Right atrium auricular region (tissue), 2 donors: ENCODE data around the gene TTYH1. TPM values are rescaled to one million over a fixed set of nuclear protein-coding genes. Genes with fewer than 3 reads are reported as not detected.

Experiments
- DNase-seq: peaks from one replicate; pipeline ENCODE4 v3.0.0-alpha.2; 2019; ENCODE audit warnings: low spot score
- H3K27ac ChIP-seq, 2 donors: fragments of 200-600 bp; sonication (generic); 1 replicate in 1 of 2; 2 replicates in 1 of 2; pipeline ENCODE4 v1.5.1; 2016 to 2019
- H3K27me3 ChIP-seq, 2 donors: fragments of 200-600 bp; sonication (generic); one replicate each; pipeline versions ENCODE4 v1.5.1 to v1.6.0; 2017 to 2019
- H3K36me3 ChIP-seq: fragments of 200-600 bp; sonication (generic); one replicate; pipeline ENCODE4 v1.5.1; 2016
- H3K4me1 ChIP-seq, 2 donors: fragments of 200-600 bp; sonication (generic); one replicate each; pipeline versions ENCODE4 v1.5.1 to v1.6.0; 2017 to 2019
- H3K4me3 ChIP-seq, 2 donors: fragments of 200-600 bp; sonication (generic); 1 replicate in 1 of 2; 2 replicates in 1 of 2; pipeline ENCODE4 v1.5.1; 2017 to 2019; ENCODE audit warnings: mild to moderate bottlenecking in 1 of 2, moderate library complexity in 1 of 2
- H3K9me3 ChIP-seq, 2 donors: fragments of 200-600 bp; sonication (generic); one replicate each; pipeline ENCODE4 v1.5.1; 2019
- CTCF ChIP-seq, 2 donors: fragments of 200-600 bp; sonication (generic); IDR thresholded peaks; one replicate each; pipeline ENCODE4 v1.5.1; 2019; ENCODE audit warnings: antibody characterized with exemption in 2 of 2
- total RNA-seq, 2 donors: library from RNA; depleted of rRNA; stranded (reverse); fragments of >200 nt; gene quantifications; one replicate each; pipeline ENCODE4 v1.1.0, GENCODE V29; 2016

The TTYH1 gene
- total RNA-seq, 2 donors from 2014 or later, result 1.7 to 2.7 TPM

- DNase-seq, result no peak
- no peak overlapping the region for H3K4me3 ChIP-seq
- peaks cover 0 to 23% of the 10 kb centered on the region in 2 donors for H3K4me1 ChIP-seq
- H3K27me3 ChIP-seq, result no peaks in the 10 kb centered on the region
- H3K27ac ChIP-seq, result no peak overlapping the region
- no peaks in the 10 kb centered on the region for H3K36me3 ChIP-seq
- TF ChIP-seq CTCF (IDR thresholded peaks at IDR 0.05), result no peak
- H3K9me3 ChIP-seq, result no peaks in the 10 kb centered on the region
These were observed 60.4 kb downstream of the TTYH1 start for GRCh38 chr19:54475706-54476105.

GRCh38 chr19:54477650-54478049 is 62.4 kb downstream of the TTYH1 start:
- no peak for DNase-seq
- Histone ChIP-seq H3K36me3 (no peaks in the 10 kb centered on the region), H3K4me1 (peaks cover 0 to 13% of the 10 kb centered on the region in 2 donors), H3K27me3 (no peaks in the 10 kb centered on the region), H3K4me3 (no peak overlapping the region), H3K27ac (no peak overlapping the region), H3K9me3 (no peaks in the 10 kb centered on the region)
- TF ChIP-seq CTCF (IDR thresholded peaks at IDR 0.05), result no peak

GRCh38 chr19:54478677-54479266 is 63.5 kb downstream of the TTYH1 start:
- Histone ChIP-seq H3K4me1 (peaks cover 0 to 2% of the 10 kb centered on the region in 2 donors), H3K9me3 (no peaks in the 10 kb centered on the region), H3K4me3 (no peak overlapping the region), H3K36me3 (no peaks in the 10 kb centered on the region), H3K27ac (no peak overlapping the region), H3K27me3 (no peaks in the 10 kb centered on the region)
- no peak for DNase-seq
- TF ChIP-seq CTCF (IDR thresholded peaks at IDR 0.05), result peak in 1 of 2 donors; percentile 64

GRCh38 chr19:54480051-54480450 is 64.8 kb downstream of the TTYH1 start:
- no peak for TF ChIP-seq CTCF (IDR thresholded peaks at IDR 0.05)
- Histone ChIP-seq H3K4me3 (no peak overlapping the region), H3K9me3 (no peaks in the 10 kb centered on the region), H3K27me3 (no peaks in the 10 kb centered on the region), H3K4me1 (no peaks in the 10 kb centered on the region), H3K27ac (no peak overlapping the region), H3K36me3 (no peaks in the 10 kb centered on the region)
- DNase-seq, result no peak

- H3K27me3 ChIP-seq, result no peaks in the 10 kb centered on the region
These were observed 66.2 kb downstream of the TTYH1 start for GRCh38 chr19:54481326-54481930.

More at GRCh38 chr19:54481326-54481930, 66.2 kb downstream of the TTYH1 start:
- DNase-seq, result no peak
- TF ChIP-seq CTCF (IDR thresholded peaks at IDR 0.05), result peak; percentile 44 to 62
- Histone ChIP-seq H3K4me1 (no peaks in the 10 kb centered on the region), H3K9me3 (no peaks in the 10 kb centered on the region), H3K36me3 (no peaks in the 10 kb centered on the region), H3K4me3 (no peak overlapping the region), H3K27ac (no peak overlapping the region)
